Measurements from ENCODE around the gene KLF2. TPM values are rescaled to one million over a fixed set of nuclear protein-coding genes. Genes with fewer than 3 reads are reported as not detected.

Gene KLF2
- total and polyA plus RNA-seq, 12 donors, result 2.2 to 52.3 (median 23.2) TPM

GRCh38 chr19:16358456-16358855 lies 33.8 kb downstream of the KLF2 start:
- TF ChIP-seq CTCF (IDR thresholded peaks at IDR 0.05), result no peak
- TF ChIP-seq POLR2A (IDR thresholded peaks at IDR 0.05), result no peak
- no peaks in the 10 kb centered on the region for H3K36me3 ChIP-seq (replicated peaks in 1 of 2)
- H3K4me1 ChIP-seq (replicated peaks in 1 of 2), result no peaks in the 10 kb centered on the region
- no peaks in the 10 kb centered on the region for H3K9me3 ChIP-seq (replicated peaks in 1 of 3)
- intact Hi-C loops (cut with DNase I), result no loop called here
- 94 to 98% (median 96%) methylated on average over 11 to 15 of the region's 15 CpGs for WGBS, 4 donors
- no peaks in the 10 kb centered on the region for H3K27me3 ChIP-seq
- no peak for DNase-seq
- H3K4me3 ChIP-seq, result no peak overlapping the region
- H3K27ac ChIP-seq, result no peak overlapping the region

DNA sequence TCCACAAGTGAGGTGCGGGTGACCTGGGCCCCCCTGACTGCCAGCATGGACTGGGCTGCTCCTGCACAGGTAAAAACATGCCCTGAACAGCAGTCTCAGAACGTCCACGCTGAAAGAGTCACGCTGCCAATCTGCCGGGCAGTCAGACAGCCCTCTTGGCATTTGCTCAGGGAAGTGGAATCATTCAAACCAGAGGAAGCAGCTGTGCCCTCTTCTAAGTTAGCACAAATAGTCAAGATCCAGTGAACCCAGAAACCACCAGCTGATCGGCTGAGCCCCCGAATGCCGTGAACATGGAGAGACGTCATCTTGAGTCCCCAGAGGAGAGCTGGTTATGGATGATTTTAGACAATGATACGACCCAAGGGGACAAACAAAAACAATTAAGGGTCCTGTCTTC lies 34.4 kb downstream of the KLF2 start:
- no peaks in the 10 kb centered on the region for H3K9me3 ChIP-seq (replicated peaks in 1 of 3)
- intact Hi-C loops (cut with DNase I), result no loop called here
- whole genome bisulfite sequencing, 4 donors, result 72 to 84% (median 77%) methylated on average over 9 to 10 of the region's 10 CpGs
- DNase-seq, result no peak
- no peak overlapping the region for H3K4me3 ChIP-seq
- H3K4me1 ChIP-seq (replicated peaks in 1 of 2), result no peaks in the 10 kb centered on the region
- H3K36me3 ChIP-seq (replicated peaks in 1 of 2), result no peaks in the 10 kb centered on the region
- no peak overlapping the region for H3K27ac ChIP-seq
- H3K27me3 ChIP-seq, result no peaks in the 10 kb centered on the region
- TF ChIP-seq CTCF (IDR thresholded peaks at IDR 0.05) (no peak), POLR2A (IDR thresholded peaks at IDR 0.05) (no peak)

DNA sequence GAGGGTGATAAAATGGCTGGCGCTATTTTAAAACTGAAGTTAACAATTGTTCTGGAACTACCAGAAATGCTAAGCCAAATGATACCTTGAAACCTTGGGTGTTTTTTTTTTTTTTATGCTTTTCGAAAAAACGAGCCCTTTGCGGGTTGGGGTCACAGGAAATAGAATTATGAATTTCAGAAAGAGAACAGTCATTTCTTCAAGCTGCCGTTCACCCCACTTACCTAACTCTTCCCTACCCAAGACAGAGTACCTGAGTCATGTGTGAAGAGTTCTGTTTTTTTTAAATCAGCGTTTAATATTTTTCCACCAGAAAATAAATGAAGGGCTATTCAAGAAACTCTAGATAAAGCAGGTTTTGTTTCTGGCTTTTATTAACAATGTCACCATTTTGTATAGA lies 35.3 kb downstream of the KLF2 start:
- no peaks in the 10 kb centered on the region for H3K27me3 ChIP-seq
- H3K4me3 ChIP-seq, result no peak overlapping the region
- intact Hi-C loops (cut with DNase I), result no loop called here
- 88 to 91% (median 89%) methylated on average over 6 of the region's 6 CpGs for WGBS, 4 donors
- H3K9me3 ChIP-seq (replicated peaks in 1 of 3), result no peaks in the 10 kb centered on the region
- no peak for TF ChIP-seq CTCF (IDR thresholded peaks at IDR 0.05)
- no peak for TF ChIP-seq POLR2A (IDR thresholded peaks at IDR 0.05)
- H3K36me3 ChIP-seq (replicated peaks in 1 of 2), result no peaks in the 10 kb centered on the region
- no peaks in the 10 kb centered on the region for H3K4me1 ChIP-seq (replicated peaks in 1 of 2)
- no peak overlapping the region for H3K27ac ChIP-seq
- no peak for DNase-seq

DNA sequence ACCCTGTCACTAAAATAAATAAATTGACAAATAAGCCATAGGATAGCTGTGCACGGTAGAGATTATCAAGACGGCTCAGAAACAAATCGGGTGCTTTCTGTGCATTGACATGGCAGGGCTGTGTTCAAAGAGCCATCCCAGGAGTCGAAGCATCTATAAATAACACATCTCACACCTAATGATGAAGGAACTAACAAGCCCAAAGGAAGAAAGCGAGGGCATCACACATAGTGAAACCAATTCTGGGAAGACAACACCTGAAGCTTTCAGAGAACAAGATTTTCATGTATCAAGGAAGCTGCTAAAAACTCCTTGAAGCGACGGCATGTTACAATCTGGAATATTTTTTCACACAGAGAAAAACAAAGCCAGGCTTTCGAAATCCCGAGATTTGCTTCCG lies 36.1 kb downstream of the KLF2 start:
- TF ChIP-seq POLR2A (IDR thresholded peaks at IDR 0.05) (no peak), CTCF (IDR thresholded peaks at IDR 0.05) (no peak)
- Histone ChIP-seq H3K4me1 (replicated peaks in 1 of 2) (no peaks in the 10 kb centered on the region), H3K36me3 (replicated peaks in 1 of 2) (no peaks in the 10 kb centered on the region), H3K27me3 (no peaks in the 10 kb centered on the region), H3K27ac (no peak overlapping the region), H3K9me3 (replicated peaks in 1 of 3) (no peaks in the 10 kb centered on the region), H3K4me3 (no peak overlapping the region)
- WGBS, 4 donors, result 88 to 90% (median 89%) methylated on average over 10 of the region's 10 CpGs
- DNase-seq, result no peak
- intact Hi-C loops (cut with DNase I), result no loop called here
